Tibial nerve (tissue), 3 donors: Measurements from ENCODE around the gene GON4L.
"Not testable (repeated sequence)": the region's sequence is repeated elsewhere in the genome, so short reads cannot be mapped to it uniquely, and the experiment has no call there.

ENCODE experiments used
- CTCF ChIP-seq, 5 experiments: fragments of 200-600 bp in 3 of 5; fragments of 450-650 bp in 2 of 5; sonication (generic) in 3 of 5; IDR thresholded peaks; one replicate each; pipeline ENCODE4 v1.5.1; 2016 to 2019; ENCODE audit warnings: antibody characterized with exemption in 5 of 5, mild to moderate bottlenecking in 3 of 5, moderate library complexity in 2 of 5
- POLR2A ChIP-seq, 2 donors: fragments of 450-650 bp; IDR thresholded peaks; one replicate each; pipeline ENCODE4 v1.6.1; 2017; ENCODE audit warnings: antibody characterized with exemption in 2 of 2, mild to moderate bottlenecking in 2 of 2, moderate library complexity in 2 of 2

- not testable (repeated sequence) for TF ChIP-seq CTCF, POLR2A (IDR thresholded peaks at IDR 0.05)
Measured at GRCh38 chr1:155704414-155704813, 152.6 kb downstream of the GON4L start.
